NCI-H2196 (cell line): ENCODE measurements around the gene KIAA0319L.

ENCODE experiments used
- DNase-seq: peaks from one replicate; lab custom pipeline; 2025; ENCODE audit not compliant: unreplicated experiment; lab: John Stamatoyannopoulos, UW

Gene KIAA0319L

GRCh38 chr1:35449334-35450008, 107.7 kb downstream of the KIAA0319L start:
- no peak for DNase-seq

- no peak for DNase-seq
These were observed 108.8 kb downstream of the KIAA0319L start for GRCh38 chr1:35448344-35448801.

DNA sequence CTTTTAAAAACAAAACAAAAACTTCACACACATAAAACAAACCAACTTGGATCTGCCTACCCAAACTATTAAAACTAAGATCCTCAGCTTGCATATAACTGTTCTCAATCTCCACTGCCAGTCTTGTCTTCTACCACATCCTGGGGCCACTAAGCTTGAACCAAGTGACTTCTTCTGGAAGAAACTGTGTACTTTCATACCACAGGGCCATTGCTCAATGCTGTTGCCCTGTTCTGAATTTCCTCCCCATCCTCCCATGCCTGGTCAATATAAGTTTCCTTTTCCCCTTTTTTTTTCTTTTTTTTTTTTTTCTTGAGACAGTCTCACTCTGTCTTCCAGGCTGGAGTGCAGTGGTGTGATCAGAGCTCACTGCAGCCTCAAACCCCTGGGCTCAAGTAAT, 109.9 kb downstream of the KIAA0319L start:
- DNase-seq: no peak

- DNase-seq: no peak
These were observed 112.8 kb downstream of the KIAA0319L start for GRCh38 chr1:35444519-35444774.

- peak; percentile 22 for DNase-seq
These were observed 113.3 kb downstream of the KIAA0319L start for GRCh38 chr1:35443768-35444518.

GRCh38 chr1:35442734-35443133, 114.5 kb downstream of the KIAA0319L start:
- no peak for DNase-seq

DNA sequence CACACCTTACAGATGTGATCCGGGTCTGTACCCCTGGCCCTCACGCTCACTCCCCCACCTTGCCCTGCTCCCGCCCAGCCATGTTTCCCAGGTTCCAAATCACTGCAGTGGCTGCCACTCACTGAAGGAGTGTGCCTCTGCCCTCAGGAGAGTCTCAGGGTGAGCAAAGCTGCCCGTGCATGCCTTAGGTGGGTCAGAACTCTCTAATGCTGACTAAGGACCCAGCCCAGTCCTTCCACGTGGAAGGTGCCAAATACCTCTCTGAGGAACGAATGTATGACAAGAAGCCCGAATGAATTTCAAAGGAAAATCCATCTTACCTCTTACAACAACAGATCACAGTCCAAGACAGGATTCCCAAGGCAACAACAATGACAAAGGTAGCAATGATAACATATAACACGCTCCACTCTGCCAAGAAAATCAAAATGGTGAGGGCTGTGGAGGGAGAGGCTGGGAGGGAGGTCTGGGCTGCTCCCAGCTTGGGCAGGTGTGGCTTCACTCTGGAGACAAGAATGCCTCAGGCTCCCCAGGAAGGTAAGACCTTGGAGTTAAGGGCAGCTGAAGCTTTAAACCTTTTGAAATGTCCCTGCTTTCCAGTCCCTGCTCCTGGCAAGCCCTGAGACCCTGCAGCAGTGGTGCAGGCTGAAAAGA, 115.2 kb downstream of the KIAA0319L start:
- no peak for DNase-seq

GRCh38 chr1:35439626-35440025, 117.6 kb downstream of the KIAA0319L start:
- no peak for DNase-seq

- no peak for DNase-seq
These were observed 120.0 kb downstream of the KIAA0319L start for GRCh38 chr1:35437200-35437599.

- no peak for DNase-seq
These were observed 121.1 kb downstream of the KIAA0319L start for GRCh38 chr1:35436078-35436477.

- no peak for DNase-seq
These were observed 122.5 kb downstream of the KIAA0319L start for GRCh38 chr1:35434703-35435102.

- no peak for DNase-seq
These were observed 123.5 kb downstream of the KIAA0319L start for GRCh38 chr1:35433714-35434113.

GRCh38 chr1:35432231-35432630, 125.0 kb downstream of the KIAA0319L start:
- DNase-seq: no peak

DNA sequence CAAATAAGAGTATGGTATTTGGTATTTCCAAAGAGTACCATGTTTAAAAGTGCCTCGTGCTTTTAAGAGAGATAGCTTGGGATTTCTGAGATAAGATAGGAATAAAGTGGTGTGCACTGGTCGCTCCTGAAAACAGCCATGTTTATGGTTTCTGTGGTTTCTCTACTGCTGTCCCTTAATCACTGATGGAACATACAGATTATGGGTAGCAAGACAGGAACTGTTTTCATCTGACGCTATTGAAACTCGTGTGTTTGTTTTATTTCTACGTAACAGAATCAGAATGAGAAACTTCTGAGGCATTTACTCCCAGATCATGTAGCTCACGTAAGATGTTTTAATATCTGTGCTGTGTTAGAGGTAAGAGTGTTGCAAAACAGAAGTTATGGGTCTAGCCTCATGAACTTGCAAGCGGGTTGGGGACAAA, 126.0 kb downstream of the KIAA0319L start:
- DNase-seq: no peak

DNA sequence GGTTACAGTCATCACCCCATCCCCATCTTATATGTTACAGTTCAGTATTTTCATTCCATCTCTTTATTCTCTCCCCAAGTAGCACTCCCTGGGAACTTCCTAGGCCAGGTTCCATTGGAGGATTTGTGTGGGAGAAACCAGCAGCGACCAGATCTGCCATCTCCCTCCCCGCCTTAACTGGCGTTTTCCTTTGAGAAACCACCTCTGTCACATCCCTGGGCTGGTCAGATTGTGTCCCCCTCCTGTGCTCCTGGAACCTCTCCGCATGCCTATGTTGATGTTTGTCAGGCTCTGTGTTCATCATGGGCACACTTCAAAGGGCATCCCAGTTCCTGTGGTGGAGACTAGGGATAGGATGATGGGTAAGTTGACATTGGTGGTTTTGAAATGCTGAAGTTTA, 126.4 kb downstream of the KIAA0319L start:
- no peak for DNase-seq

DNA sequence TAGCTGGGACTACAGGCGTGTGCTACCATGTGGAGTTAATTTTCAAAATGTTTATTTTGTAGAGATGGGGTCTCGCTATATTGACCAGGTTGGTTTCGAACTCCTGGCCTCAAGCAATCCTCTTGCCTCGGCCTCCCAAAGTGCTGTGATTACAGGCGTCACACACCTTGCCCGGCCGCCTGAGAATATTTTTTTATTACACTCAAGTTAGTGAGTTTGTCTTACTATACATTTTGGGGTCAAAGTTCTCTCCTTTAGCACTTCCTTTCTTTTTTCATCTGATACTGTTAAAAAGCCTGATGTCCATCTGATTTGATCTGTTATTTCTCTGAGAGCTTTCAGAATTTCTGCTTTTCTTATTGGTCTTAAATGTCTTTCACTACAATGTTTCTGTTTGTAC, 128.8 kb downstream of the KIAA0319L start:
- no peak for DNase-seq

GRCh38 chr1:35426097-35426586, 131.1 kb downstream of the KIAA0319L start:
- no peak for DNase-seq

DNA sequence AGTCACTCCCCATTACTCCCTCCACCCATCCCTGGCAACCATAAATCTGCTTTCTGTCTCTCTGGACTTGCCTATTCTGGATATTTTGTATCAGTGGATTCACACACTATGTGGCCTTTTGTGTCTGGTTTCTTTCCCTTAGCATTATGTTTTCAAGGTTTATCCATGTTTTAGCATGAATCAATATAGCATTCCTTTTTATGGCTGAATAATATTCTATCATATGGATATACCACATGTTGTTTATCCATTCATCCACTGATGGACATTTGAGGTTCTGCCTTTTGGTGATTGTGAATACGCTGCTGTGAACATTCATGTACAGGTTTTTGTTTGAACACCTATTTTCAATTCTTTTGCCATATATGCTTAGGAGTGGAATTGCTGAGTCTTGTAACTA, 148.3 kb downstream of the KIAA0319L start:
- no peak for DNase-seq

DNA sequence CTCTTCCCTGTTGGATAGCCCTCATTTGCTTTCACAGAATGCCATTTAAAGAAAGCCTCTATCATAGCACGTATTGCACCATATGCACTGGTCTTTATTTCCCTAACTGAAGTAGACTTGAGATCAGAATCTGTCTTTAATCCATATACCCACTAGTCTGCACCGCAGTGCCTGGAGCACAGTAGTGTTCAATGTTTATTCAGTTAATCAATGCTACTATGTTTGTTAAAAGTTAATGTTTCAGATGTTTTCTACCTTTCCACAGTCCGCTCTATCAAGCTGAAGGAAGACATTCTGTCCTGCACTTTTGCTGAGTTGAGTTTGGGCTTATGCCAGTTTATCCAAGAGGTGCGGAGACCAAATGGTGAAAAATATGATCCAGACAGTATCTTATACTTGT, 149.5 kb downstream of the KIAA0319L start:
- DNase-seq: no peak

GRCh38 chr1:35406103-35406502, 151.1 kb downstream of the KIAA0319L start:
- no peak for DNase-seq

DNA sequence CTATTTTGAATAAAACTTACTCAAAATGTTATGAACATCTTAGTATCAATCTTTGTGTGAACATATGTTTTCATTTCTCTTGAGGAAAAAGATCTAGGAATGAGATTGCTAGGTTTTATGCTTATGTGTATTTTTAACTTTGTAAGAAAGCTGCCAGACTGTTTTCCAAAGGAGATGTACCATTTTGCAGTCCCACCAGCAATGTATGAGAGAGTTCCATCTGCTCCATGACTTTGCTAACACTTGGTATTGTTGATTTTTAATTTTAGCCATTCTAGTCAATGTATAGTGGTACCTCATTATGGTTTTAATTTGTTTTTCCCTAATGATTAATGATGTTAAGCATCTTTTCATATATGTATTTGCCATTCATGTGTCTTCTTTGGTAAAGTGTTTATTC, 156.2 kb downstream of the KIAA0319L start:
- DNase-seq: no peak

DNA sequence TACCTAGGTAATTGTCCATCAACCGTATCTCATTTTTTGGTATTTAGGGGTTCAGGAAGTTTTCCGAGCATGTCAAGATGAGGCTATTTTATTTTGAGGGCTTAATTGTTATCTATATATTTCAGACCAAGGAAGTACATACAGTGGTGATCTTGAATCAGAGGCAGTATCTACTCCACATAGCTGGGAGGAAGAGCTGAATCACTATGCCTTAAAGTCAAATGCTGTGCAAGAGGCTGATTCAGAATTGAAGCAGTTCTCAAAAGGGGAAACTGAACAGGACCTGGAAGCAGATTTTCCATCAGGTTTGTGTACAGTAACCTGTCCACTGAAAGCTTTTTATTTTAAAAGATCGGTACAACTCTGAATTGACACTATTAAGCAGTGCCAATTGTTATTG, 158.5 kb downstream of the KIAA0319L start:
- DNase-seq: no peak
